GM12878 (cell line): Measurements from ENCODE around the gene PFKFB2.

Experiments
- ATF7 ChIP-seq: fragments of 450-650 bp; IDR thresholded peaks from 2 replicates; pipeline ENCODE4 v1.6.1; 2016; ENCODE audit warnings: low read depth, mild to moderate bottlenecking
- BHLHE40 ChIP-seq, 2 experiments: fragments of 450-650 bp in 1 of 2; IDR thresholded peaks; 2 replicates each; pipeline ENCODE4 v1.6.1; 2011 to 2017; ENCODE audit warnings: low read depth in 2 of 2, borderline replicate concordance in 1 of 2, improper control_type of control experiment in 1 of 2, low read length in 1 of 2, mild to moderate bottlenecking in 1 of 2
- CHD2 ChIP-seq: IDR thresholded peaks from 2 replicates; pipeline ENCODE4 v1.6.1; 2011; ENCODE audit warnings: low read depth, low read length, improper control_type of control experiment, borderline replicate concordance
- CTCF ChIP-seq, 3 experiments: IDR thresholded peaks in 2 of 3; conservative IDR thresholded peaks in 1 of 3; 2 replicates each; pipeline ENCODE4 v1.5.1; 2011; ENCODE audit warnings: low read depth in 3 of 3, low read length in 3 of 3, mild to moderate bottlenecking in 3 of 3, control low read depth in 2 of 3, moderate library complexity in 2 of 3, inconsistent platforms in 1 of 3, mixed read lengths in 1 of 3; ENCODE audit not compliant: control insufficient read depth in 2 of 3, insufficient read depth in 1 of 3; ENCODE audit errors: extremely low read depth in 1 of 3
- EP300 ChIP-seq, 2 experiments: fragments of 150-350 bp in 1 of 2; IDR thresholded peaks; 2 replicates each; pipeline ENCODE4 v1.6.1; 2011 to 2012; ENCODE audit warnings: low read depth in 2 of 2, low read length in 2 of 2, borderline replicate concordance in 1 of 2, improper control_type of control experiment in 1 of 2, inconsistent platforms in 1 of 2; ENCODE audit not compliant: control insufficient read depth in 1 of 2
- FOS ChIP-seq: IDR thresholded peaks from 3 replicates; pipeline ENCODE4 v1.6.1; 2011; ENCODE audit warnings: borderline replicate concordance; ENCODE audit not compliant: insufficient read length; ENCODE audit errors: extremely low read depth
- PKNOX1 ChIP-seq: fragments of 450-650 bp; IDR thresholded peaks from 2 replicates; pipeline ENCODE4 v1.6.1; 2016; ENCODE audit warnings: mild to moderate bottlenecking
- POLR2A ChIP-seq: IDR thresholded peaks from 2 replicates; pipeline ENCODE4 v1.6.1; 2011; ENCODE audit warnings: low read depth, mild to moderate bottlenecking, low read length
- POLR2AphosphoS5 ChIP-seq: IDR thresholded peaks from 2 replicates; pipeline ENCODE4 v1.6.1; 2011; ENCODE audit warnings: mild to moderate bottlenecking, low read length, inconsistent platforms
- RAD21 ChIP-seq: IDR thresholded peaks from 2 replicates; pipeline ENCODE4 v1.6.1; 2011; ENCODE audit warnings: mild to moderate bottlenecking, low read depth, low read length, moderate library complexity; ENCODE audit not compliant: insufficient read depth
- SIX5 ChIP-seq: IDR thresholded peaks from 2 replicates; pipeline ENCODE4 v1.6.1; 2011; ENCODE audit warnings: mild to moderate bottlenecking, low read depth, low read length, moderate library complexity; ENCODE audit not compliant: severe bottlenecking
- WRNIP1 ChIP-seq: IDR thresholded peaks from 2 replicates; pipeline ENCODE4 v1.6.1; 2011; ENCODE audit warnings: low read depth, low read length, improper control_type of control experiment, borderline replicate concordance
- YY1 ChIP-seq: IDR thresholded peaks from 2 replicates; pipeline ENCODE4 v1.6.1; 2011; ENCODE audit warnings: low read depth, mild to moderate bottlenecking, low read length

- TF ChIP-seq CTCF (IDR thresholded peaks at IDR 0.05 in 2 of 3, conservative IDR thresholded peaks at IDR 0.05 in 1 of 3; ENCODE audit: control insufficient read depth in 2 of 3, extremely low read depth in 1 of 3, insufficient read depth in 1 of 3, low read depth in 3 of 3, low read length in 3 of 3), result peak; percentile 63 to 68 (median 66)
- peak; percentile 67 for TF ChIP-seq YY1
- TF ChIP-seq SIX5, result no peak
- no peak for TF ChIP-seq EP300 (IDR thresholded peaks at IDR 0.05; ENCODE audit: borderline replicate concordance in 1 of 2, control insufficient read depth in 1 of 2, low read depth in 2 of 2, low read length in 2 of 2)
- TF ChIP-seq POLR2A, result no peak
- no peak for TF ChIP-seq POLR2AphosphoS5
- TF ChIP-seq FOS, result no peak
- no peak for TF ChIP-seq ATF7
- no peak for TF ChIP-seq CHD2
- TF ChIP-seq RAD21, result peak; percentile 80
- TF ChIP-seq WRNIP1, result no peak
- no peak for TF ChIP-seq PKNOX1
- TF ChIP-seq BHLHE40 (IDR thresholded peaks at IDR 0.05; ENCODE audit: borderline replicate concordance in 1 of 2, low read depth in 2 of 2, low read length in 1 of 2), result no peak
These were observed 31.7 kb downstream of the PFKFB2 start for GRCh38 chr1:207084701-207085180.
